Psoas muscle (tissue), 8 donors: Measurements from ENCODE around the gene KRTAP6-1. TPM values are rescaled to one million over a fixed set of nuclear protein-coding genes. Genes with fewer than 3 reads are reported as not detected.

Source experiments
- ATAC-seq, 4 donors: fragments of 200-7000 bp; cut with Tn5 transposase; one replicate each; pipeline ENCODE4 v1.9.1; 2020; ENCODE audit warnings: moderate library complexity in 3 of 4, mild to moderate bottlenecking in 2 of 4
- DNase-seq, 2 donors: peaks; one replicate each; pipeline ENCODE4 v3.0.0-alpha.2; 2020
- H3K27ac ChIP-seq: fragments of 200-600 bp; one replicate; pipeline ENCODE4 v1.8.0; 2022
- H3K27me3 ChIP-seq, 3 donors: fragments of 200-600 bp in 1 of 3; one replicate each; pipeline versions ENCODE4 v1.6.1 to v1.8.0; 2013 to 2022; ENCODE audit warnings: low read length in 2 of 3, mild to moderate bottlenecking in 2 of 3, moderate library complexity in 1 of 3; ENCODE audit not compliant: insufficient read depth in 3 of 3
- H3K36me3 ChIP-seq, 2 donors: fragments of 200-600 bp in 1 of 2; one replicate each; pipeline versions ENCODE4 v1.6.1 to v1.8.0; 2013 to 2022; ENCODE audit warnings: low read depth in 1 of 2, mild to moderate bottlenecking in 1 of 2, moderate library complexity in 1 of 2; ENCODE audit not compliant: insufficient read depth in 1 of 2
- H3K4me1 ChIP-seq: fragments of 200-600 bp; one replicate; pipeline ENCODE4 v1.8.0; 2022
- H3K4me3 ChIP-seq: fragments of 200-600 bp; one replicate; pipeline ENCODE4 v1.8.0; 2022; ENCODE audit warnings: mild to moderate bottlenecking
- H3K9me3 ChIP-seq: fragments of 200-600 bp; one replicate; pipeline ENCODE4 v1.8.0; 2022
- WGBS, 3 donors: extraction: QIAGEN DNeasy Blood & Tissue Kit; methylation state at CpG; one replicate each; pipeline versions ENCODE4 v1.1.6 to v1.1.7; 2013; 5-methylcytosine and 5-hydroxymethylcytosine counted together
- intact Hi-C, 2 donors: fragments of 100-400 bp; cut with DNase I; formaldehyde crosslinking; loops; one replicate each; pipeline versions ENCODE4 v1.11.0 to v1.14.2; 2022
- long read RNA-seq, 2 donors: library from polyadenylated mRNA; unstranded; transcript quantifications; one replicate each; pipeline ENCODE4 v2.0.0, GENCODE V29; 2021
- polyA plus RNA-seq, 3 donors: library from polyadenylated mRNA; stranded (reverse); fragments of 200-250 nt; gene quantifications; one replicate each; pipeline ENCODE4 v1.2.3, GENCODE V29; 2013
- total RNA-seq, 4 donors: library from RNA; stranded (reverse); fragmentation: NEBNext Ultra II Directional in 2 of 4; extraction: Animal tissue kit (Norgen Biotek cat#: 25700) in 2 of 4; gene quantifications; one replicate each; pipeline versions ENCODE4 v1.2.1 to v1.2.4, GENCODE V29; 2021 to 2023
- TF ChIP-seq, protein P1 (sequence below): fragments of 200-600 bp; IDR thresholded peaks from one replicate; pipeline ENCODE4 v1.8.0; 2022; ENCODE audit warnings: antibody characterized with exemption
- donor health status: healthy with polysubstance abuse.
- donor health status: DM: no; HTN: no; CAD: no; lungs with moderate emphysema.
- donor health status: Bipolar disorder and iron deficiency.
- donor health status: healthy.
- donor health status: DM: yes; HTN: yes; CAD: no.
- donor health status: DM: no; HTN: no; CAD: no.
- donor health status: DM: no; HTN: no; CAD: no.
- donor health status: DM: yes; HTN: yes; CAD: no.

The KRTAP6-1 gene, protein sequence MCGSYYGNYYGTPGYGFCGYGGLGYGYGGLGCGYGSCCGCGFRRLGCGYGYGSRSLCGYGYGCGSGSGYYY
- not detected for total RNA-seq
- polyA plus RNA-seq = not detected
- long read RNA-seq, donor 1 = 0 reads
- long read RNA-seq, donor 2 = 0 reads

DNA sequence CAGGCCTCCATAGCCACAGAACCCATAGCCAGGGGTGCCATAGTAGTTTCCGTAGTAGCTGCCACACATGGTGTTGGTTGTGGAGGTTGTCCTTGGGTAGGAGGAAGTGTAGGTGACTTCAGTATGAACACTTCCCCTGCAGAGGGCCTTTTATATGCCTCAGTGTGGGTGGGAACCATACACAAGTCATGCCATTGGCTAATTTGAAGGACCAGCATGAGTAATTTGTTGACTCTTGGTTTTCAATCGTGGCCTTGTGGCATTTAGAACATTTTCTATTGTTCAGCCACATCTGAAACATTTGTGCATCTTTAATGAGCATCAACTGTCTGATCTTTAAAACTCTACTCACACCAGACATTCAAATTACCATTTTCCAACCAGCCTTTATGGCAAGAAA is at the start of gene KRTAP6-1:
TSS of gene KRTAP6-1 (minus strand) at position 95 of the 400 bp plus-strand sequence. CDS start at position 69, 26 bp downstream.
- 72 to 75% (median 73%) methylated on average over 2 of the region's 2 CpGs for WGBS, 3 donors
- Histone ChIP-seq H3K9me3 (no peaks in the 10 kb centered on the region), H3K27me3 (no peaks in the 10 kb centered on the region), H3K4me1 (no peaks in the 10 kb centered on the region), H3K36me3 (no peaks in the 10 kb centered on the region), H3K27ac (no peak within 1 kb of the TSS), H3K4me3 (no peak within 1 kb of the TSS)
- DNase-seq = no peak
- TF ChIP-seq, protein P1, sequence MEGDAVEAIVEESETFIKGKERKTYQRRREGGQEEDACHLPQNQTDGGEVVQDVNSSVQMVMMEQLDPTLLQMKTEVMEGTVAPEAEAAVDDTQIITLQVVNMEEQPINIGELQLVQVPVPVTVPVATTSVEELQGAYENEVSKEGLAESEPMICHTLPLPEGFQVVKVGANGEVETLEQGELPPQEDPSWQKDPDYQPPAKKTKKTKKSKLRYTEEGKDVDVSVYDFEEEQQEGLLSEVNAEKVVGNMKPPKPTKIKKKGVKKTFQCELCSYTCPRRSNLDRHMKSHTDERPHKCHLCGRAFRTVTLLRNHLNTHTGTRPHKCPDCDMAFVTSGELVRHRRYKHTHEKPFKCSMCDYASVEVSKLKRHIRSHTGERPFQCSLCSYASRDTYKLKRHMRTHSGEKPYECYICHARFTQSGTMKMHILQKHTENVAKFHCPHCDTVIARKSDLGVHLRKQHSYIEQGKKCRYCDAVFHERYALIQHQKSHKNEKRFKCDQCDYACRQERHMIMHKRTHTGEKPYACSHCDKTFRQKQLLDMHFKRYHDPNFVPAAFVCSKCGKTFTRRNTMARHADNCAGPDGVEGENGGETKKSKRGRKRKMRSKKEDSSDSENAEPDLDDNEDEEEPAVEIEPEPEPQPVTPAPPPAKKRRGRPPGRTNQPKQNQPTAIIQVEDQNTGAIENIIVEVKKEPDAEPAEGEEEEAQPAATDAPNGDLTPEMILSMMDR = no peak
- intact Hi-C loops = no loop called here
- no peak for ATAC-seq

DNA sequence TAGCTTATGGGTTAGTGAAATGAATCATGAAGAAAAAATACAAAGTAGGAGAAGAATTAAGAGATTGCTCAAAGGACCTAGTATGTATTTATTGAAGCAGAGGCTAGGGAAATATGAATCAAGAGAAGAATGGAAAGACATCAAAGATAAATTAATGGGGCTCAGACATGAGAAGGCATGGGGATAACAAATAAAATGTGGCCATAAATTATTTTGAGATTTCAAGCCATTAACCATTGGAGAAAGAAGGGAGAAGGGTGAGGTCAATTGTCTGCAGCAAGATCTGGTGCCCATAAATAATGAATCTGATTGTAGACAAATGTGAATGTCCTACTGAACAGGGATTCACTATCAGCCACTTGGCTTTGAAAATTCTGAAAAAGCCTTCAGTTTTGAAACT is 39.2 kb upstream of the KRTAP6-1 start:
- ATAC-seq (no peak), DNase-seq (no peak)
- no peaks in the 10 kb centered on the region for H3K4me1 ChIP-seq
- intact Hi-C loops = no loop called here
- no peaks in the 10 kb centered on the region for H3K36me3 ChIP-seq
- H3K9me3 ChIP-seq = no peaks in the 10 kb centered on the region
- no peak overlapping the region for H3K4me3 ChIP-seq
- TF ChIP-seq, protein P1 = no peak
- no peaks in the 10 kb centered on the region for H3K27me3 ChIP-seq
- H3K27ac ChIP-seq = no peak overlapping the region

DNA sequence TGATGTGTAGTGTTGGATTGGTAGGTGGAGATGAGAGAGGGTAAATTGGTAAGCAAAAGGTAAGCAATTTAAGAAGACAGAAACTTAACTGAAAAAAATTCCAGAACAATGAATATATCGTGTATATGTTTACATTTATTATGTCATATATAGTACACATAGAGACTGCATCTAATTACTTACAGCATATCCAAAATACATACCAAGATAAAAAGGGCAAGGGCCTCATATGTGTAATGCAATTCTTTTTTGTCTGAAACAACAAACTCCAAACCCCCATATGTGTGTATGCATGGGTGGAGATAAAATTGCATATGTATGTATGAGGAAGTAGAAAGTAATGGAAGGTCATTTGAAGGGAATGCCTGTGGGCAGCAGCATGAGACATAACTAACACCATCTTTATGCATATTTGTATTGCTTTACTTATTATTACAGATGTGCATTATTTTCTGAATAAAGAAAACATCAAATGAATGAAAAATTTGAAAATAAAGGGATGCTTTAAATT is 33.2 kb upstream of the KRTAP6-1 start:
- Histone ChIP-seq H3K4me1 (no peaks in the 10 kb centered on the region), H3K9me3 (no peaks in the 10 kb centered on the region), H3K27me3 (no peaks in the 10 kb centered on the region), H3K27ac (no peak overlapping the region), H3K4me3 (no peak overlapping the region), H3K36me3 (no peaks in the 10 kb centered on the region)
- TF ChIP-seq, protein P1 = no peak
- no peak for DNase-seq
- intact Hi-C loops = no loop called here
- WGBS, 3 donors = 84 to 94% (median 88%) methylated on average over 1 of the region's 1 CpG
- no peak for ATAC-seq

DNA sequence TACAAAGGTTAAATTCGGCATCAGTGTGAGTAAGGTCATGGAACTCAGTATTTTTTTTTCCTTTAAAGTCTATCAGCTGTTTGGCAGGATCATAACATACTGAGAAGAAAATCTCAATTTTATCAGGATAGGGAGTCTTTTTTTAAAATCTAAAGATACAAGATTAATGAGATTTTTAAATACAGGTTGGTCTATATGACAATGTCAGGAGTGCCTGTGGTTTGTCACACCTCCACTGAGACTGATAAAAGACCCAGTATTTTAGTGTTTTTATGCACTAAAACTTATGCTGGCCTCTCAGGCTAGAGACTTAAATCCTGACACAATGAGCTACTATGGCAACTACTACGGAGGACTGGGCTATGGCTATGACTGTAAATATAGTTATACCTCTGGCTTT is 28.8 kb upstream of the KRTAP6-1 start, which contains the start of gene KRTAP20-3:
TSS of gene KRTAP20-3 (plus strand) at position 301 of the 400 bp plus-strand sequence.
- Histone ChIP-seq H3K27me3 (no peaks in the 10 kb centered on the region), H3K9me3 (no peaks in the 10 kb centered on the region), H3K4me1 (no peaks in the 10 kb centered on the region), H3K27ac (no peak within 1 kb of the TSS), H3K36me3 (no peaks in the 10 kb centered on the region), H3K4me3 (no peak within 1 kb of the TSS)
- TF ChIP-seq, protein P1 = no peak
- intact Hi-C loops = no loop called here
- DNase-seq (no peak), ATAC-seq (no peak)
- WGBS, 3 donors = 84 to 86% (median 84%) methylated on average over 2 of the region's 2 CpGs

DNA sequence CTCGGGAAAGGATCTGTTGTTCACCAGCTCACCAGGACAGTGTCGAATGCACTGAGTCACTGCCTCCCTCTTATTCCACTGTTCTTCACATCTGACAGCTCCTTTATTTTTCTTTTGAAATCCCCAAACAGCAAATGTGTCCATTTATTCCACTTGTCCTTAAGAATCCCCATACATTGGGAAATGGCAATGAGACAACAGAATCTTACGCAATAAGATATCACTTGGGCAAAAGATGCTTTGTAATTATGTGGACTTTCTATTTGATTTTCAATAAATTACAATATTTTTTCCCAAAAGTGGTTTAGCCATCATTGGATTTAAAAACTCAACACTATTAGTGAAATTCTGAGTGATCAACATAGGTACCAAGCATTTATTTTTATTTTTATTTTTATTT is 25.0 kb upstream of the KRTAP6-1 start:
- H3K27ac ChIP-seq = no peak overlapping the region
- H3K4me3 ChIP-seq = no peak overlapping the region
- no peak for ATAC-seq
- no peaks in the 10 kb centered on the region for H3K4me1 ChIP-seq
- intact Hi-C loops = no loop called here
- H3K27me3 ChIP-seq = no peaks in the 10 kb centered on the region
- 83 to 84% (median 83%) methylated on average over 3 of the region's 3 CpGs for WGBS, 3 donors
- TF ChIP-seq, protein P1 = no peak
- no peak for DNase-seq
- H3K9me3 ChIP-seq = no peaks in the 10 kb centered on the region
- H3K36me3 ChIP-seq = no peaks in the 10 kb centered on the region
